ENCODE results near the gene SEPTIN6. TPM values are rescaled to one million over a fixed set of nuclear protein-coding genes. Genes with fewer than 3 reads are reported as not detected.

The SEPTIN6 gene
- total RNA-seq (2021; ENCODE audit: unreplicated experiment) (31.2 TPM), Bru-seq, nascent RNA (percentile 61 among the genes with signal in this experiment), BruChase-seq, experiment 1, labeled RNA remaining after a 2-hour chase (percentile 64 among the genes with signal in this experiment), BruChase-seq, experiment 2, labeled RNA remaining after a 6-hour chase (percentile 68 among the genes with signal in this experiment)
- polyA plus RNA-seq (2012; ENCODE audit: insufficient read length) = 41.0 TPM
- long read RNA-seq, full-length matches to known transcripts = 41 of 69 reads
- long read RNA-seq, partial matches to known transcripts = 11 of 69 reads
- long read RNA-seq, other reads (novel, unspliced or antisense) = 17 of 69 reads

DNA sequence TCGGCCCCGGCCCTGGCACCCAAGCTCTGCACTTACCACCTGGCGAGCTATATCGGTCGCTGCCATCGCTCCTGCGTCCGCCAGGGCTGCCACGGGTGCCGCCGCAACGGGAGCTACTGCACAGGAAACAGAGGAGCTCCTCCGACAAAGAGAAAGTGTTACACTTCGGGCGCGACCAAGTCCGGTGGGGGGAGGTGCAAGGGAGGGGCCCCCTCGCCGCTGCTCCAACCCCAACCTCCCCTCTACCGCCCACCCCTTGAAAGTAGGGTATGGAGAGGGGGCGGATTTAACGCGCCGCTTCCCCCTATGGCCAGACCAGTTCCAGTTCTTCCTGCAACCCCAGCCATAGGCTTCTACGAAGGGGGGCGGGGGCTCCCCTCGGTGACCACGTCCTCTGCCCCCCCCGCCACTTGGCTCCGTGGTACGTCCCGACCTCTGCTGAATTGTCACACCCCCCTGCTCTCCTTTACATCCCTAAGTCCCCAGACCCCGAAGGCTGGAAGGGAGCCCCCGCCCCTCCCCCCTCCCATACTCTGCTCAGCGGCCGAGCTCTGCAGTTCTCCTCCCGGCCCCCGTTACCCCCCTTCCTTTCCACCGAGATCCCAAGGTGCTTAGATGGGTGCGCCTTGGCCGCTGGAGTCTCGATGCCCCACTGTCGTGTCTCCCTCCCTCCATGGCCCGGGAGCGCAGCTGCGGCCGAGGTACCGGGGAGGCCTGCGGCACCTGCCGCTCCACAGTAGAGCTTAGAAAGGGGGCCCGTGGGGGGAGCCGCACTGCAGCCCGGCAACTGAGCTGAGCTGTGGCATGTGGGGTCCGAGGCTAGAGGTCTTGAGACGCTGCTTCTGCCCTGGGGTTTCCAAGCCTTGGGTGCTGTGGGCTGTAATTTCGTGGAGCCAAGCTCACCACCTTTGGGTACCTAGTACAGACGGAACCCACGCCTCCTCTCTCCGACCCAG lies at the start of gene SEPTIN6:
Gene SEPTIN6 (minus strand): TSS at position 129 of the 956 bp plus-strand sequence. CDS start 63 bp downstream, at position 66.
- Histone ChIP-seq H3K4me3 (ENCODE audit: low read depth in 2 of 2, low read length in 2 of 2) (peak within 1 kb of the TSS; percentile 71 to 77), H3K27ac (ENCODE audit: low read length) (peak within 1 kb of the TSS; percentile 74), H3K27me3 (ENCODE audit: control insufficient read depth, insufficient read depth, low read length) (no peaks in the 10 kb centered on the region), H3K36me3 (ENCODE audit: control insufficient read depth, insufficient read depth, low read length) (no peaks in the 10 kb centered on the region), H3K4me1 (ENCODE audit: control insufficient read depth, insufficient read depth, low read length) (peaks cover 6% of the 10 kb centered on the region), H3K9me3 (ENCODE audit: control insufficient read depth, insufficient read depth, low read depth, low read length) (no peaks in the 10 kb centered on the region)
- ChIA-PET POLR2A (interaction anchor here (0.5 to 1.1 kb wide), 5 partner anchors 52 to 1017 kb away, joined by 3 to 9 read pairs (median 3); partner anchors contain the start of gene SOWAHD), CTCF (interaction anchor here (0.5 to 1.4 kb wide), 8 partner anchors 27 to 537 kb away, joined by 3 to 6 read pairs (median 3); no protein-coding TSS in a partner anchor)
- intact Hi-C loops (cut with micrococcal nuclease; ENCODE audit: unreplicated experiment) = no loop called here
- no TSS peak for BruUV-seq (replicated peaks)
- in situ Hi-C loops (cut with HindIII; ENCODE audit: low pct_unique_long_range_greater_than_20kb, low sequenced_read_pairs) = no loop called here
- peak; percentile 88 for ATAC-seq
- TF ChIP-seq SIN3A (IDR thresholded peaks at IDR 0.05; ENCODE audit: borderline replicate concordance, insufficient read depth, low read depth, low read length) (no peak), POLR2AphosphoS5 (IDR thresholded peaks at IDR 0.05; ENCODE audit: low read depth, low read length) (0 out of 2 replicates have a peak, but pooled peaks have one; percentile 30), TCF7L2 (IDR thresholded peaks at IDR 0.05; ENCODE audit: low read depth, low read length) (0 out of 2 replicates have a peak, but pooled peaks have one; percentile 34)
- TF ChIP-seq, protein P1, sequence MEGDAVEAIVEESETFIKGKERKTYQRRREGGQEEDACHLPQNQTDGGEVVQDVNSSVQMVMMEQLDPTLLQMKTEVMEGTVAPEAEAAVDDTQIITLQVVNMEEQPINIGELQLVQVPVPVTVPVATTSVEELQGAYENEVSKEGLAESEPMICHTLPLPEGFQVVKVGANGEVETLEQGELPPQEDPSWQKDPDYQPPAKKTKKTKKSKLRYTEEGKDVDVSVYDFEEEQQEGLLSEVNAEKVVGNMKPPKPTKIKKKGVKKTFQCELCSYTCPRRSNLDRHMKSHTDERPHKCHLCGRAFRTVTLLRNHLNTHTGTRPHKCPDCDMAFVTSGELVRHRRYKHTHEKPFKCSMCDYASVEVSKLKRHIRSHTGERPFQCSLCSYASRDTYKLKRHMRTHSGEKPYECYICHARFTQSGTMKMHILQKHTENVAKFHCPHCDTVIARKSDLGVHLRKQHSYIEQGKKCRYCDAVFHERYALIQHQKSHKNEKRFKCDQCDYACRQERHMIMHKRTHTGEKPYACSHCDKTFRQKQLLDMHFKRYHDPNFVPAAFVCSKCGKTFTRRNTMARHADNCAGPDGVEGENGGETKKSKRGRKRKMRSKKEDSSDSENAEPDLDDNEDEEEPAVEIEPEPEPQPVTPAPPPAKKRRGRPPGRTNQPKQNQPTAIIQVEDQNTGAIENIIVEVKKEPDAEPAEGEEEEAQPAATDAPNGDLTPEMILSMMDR (IDR thresholded peaks at IDR 0.05) = no peak
- TF ChIP-seq, protein P2, sequence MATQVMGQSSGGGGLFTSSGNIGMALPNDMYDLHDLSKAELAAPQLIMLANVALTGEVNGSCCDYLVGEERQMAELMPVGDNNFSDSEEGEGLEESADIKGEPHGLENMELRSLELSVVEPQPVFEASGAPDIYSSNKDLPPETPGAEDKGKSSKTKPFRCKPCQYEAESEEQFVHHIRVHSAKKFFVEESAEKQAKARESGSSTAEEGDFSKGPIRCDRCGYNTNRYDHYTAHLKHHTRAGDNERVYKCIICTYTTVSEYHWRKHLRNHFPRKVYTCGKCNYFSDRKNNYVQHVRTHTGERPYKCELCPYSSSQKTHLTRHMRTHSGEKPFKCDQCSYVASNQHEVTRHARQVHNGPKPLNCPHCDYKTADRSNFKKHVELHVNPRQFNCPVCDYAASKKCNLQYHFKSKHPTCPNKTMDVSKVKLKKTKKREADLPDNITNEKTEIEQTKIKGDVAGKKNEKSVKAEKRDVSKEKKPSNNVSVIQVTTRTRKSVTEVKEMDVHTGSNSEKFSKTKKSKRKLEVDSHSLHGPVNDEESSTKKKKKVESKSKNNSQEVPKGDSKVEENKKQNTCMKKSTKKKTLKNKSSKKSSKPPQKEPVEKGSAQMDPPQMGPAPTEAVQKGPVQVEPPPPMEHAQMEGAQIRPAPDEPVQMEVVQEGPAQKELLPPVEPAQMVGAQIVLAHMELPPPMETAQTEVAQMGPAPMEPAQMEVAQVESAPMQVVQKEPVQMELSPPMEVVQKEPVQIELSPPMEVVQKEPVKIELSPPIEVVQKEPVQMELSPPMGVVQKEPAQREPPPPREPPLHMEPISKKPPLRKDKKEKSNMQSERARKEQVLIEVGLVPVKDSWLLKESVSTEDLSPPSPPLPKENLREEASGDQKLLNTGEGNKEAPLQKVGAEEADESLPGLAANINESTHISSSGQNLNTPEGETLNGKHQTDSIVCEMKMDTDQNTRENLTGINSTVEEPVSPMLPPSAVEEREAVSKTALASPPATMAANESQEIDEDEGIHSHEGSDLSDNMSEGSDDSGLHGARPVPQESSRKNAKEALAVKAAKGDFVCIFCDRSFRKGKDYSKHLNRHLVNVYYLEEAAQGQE (IDR thresholded peaks at IDR 0.05; ENCODE audit: insufficient read depth in 1 of 2, low read depth in 2 of 2, low read length in 1 of 2) = no peak
- DNase-seq (ENCODE audit: low read depth, low spot score) = no peak

DNA sequence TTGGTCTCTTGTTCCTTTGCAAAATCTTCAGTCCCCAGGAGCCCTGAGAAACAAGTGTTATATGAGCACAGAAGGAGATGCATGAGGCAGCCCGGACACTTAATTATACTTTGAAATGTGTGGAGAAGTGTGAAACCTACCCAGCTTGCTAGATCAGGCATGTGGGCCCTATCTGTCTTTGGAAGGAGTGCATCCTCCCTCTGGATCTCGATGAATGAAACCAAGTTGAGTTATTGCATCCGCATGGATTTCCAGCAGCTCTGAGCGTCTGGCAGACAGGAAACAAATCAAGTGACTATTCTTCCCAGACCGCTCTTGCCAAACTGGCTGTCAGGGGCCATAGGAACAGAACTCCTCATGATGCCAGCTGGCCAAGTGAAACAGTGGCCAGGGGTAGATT lies 45.8 kb upstream of the SEPTIN6 start:
- intact Hi-C loops (cut with micrococcal nuclease; ENCODE audit: unreplicated experiment) (no loop called here), in situ Hi-C loops (cut with HindIII; ENCODE audit: low pct_unique_long_range_greater_than_20kb, low sequenced_read_pairs) (no loop called here)
- Histone ChIP-seq H3K27me3 (ENCODE audit: control insufficient read depth, insufficient read depth, low read length) (no peaks in the 10 kb centered on the region), H3K36me3 (ENCODE audit: control insufficient read depth, insufficient read depth, low read length) (no peaks in the 10 kb centered on the region), H3K4me3 (ENCODE audit: low read depth in 2 of 2, low read length in 2 of 2) (no peak overlapping the region), H3K9me3 (ENCODE audit: control insufficient read depth, insufficient read depth, low read depth, low read length) (no peaks in the 10 kb centered on the region), H3K27ac (ENCODE audit: low read length) (no peak overlapping the region), H3K4me1 (ENCODE audit: control insufficient read depth, insufficient read depth, low read length) (peaks cover 8% of the 10 kb centered on the region; the same call in 1 of the 2 replicates)
- ATAC-seq (no peak), DNase-seq (ENCODE audit: low read depth, low spot score) (no peak)
- BruUV-seq (replicated peaks) = no TSS peak
- ChIA-PET CTCF (interaction anchor here (0.6 to 0.7 kb wide), 2 partner anchors 11 to 223 kb away, joined by 3 read pairs; no protein-coding TSS in a partner anchor), POLR2A (no interaction called here)
- TF ChIP-seq, protein P1 (IDR thresholded peaks at IDR 0.05) = no peak
- TF ChIP-seq, protein P2 (IDR thresholded peaks at IDR 0.05; ENCODE audit: insufficient read depth in 1 of 2, low read depth in 2 of 2, low read length in 1 of 2) = no peak
- TF ChIP-seq SIN3A (IDR thresholded peaks at IDR 0.05; ENCODE audit: borderline replicate concordance, insufficient read depth, low read depth, low read length) (no peak), POLR2AphosphoS5 (IDR thresholded peaks at IDR 0.05; ENCODE audit: low read depth, low read length) (no peak), TCF7L2 (IDR thresholded peaks at IDR 0.05; ENCODE audit: low read depth, low read length) (no peak)
